ENCODE data around the gene CCNG1. TPM values are rescaled to one million over a fixed set of nuclear protein-coding genes. Genes with fewer than 3 reads are reported as not detected.
"Not testable (repeated sequence)": the region's sequence is repeated elsewhere in the genome, so short reads cannot be mapped to it uniquely, and the experiment has no call there.

Gene CCNG1
- total RNA-seq, 3 donors from 2014 or later = 138 to 190 (median 176) TPM

- no peak for DNase-seq
- no peaks in the 10 kb centered on the region for H3K36me3 ChIP-seq (ENCODE audit: low read depth)
- TF ChIP-seq CTCF (IDR thresholded peaks at IDR 0.05) = no peak
- H3K4me3 ChIP-seq = no peak overlapping the region
- no peaks in the 10 kb centered on the region for H3K4me1 ChIP-seq (ENCODE audit: low read depth)
- intact Hi-C loops (cut with DNase I, micrococcal nuclease) = no loop called here
- ATAC-seq = no peak
- H3K9me3 ChIP-seq = no peaks in the 10 kb centered on the region
Measured at GRCh38 chr5:163409384-163409783, 28.0 kb upstream of the CCNG1 start.

GRCh38 chr5:163410505-163410904 lies 26.9 kb upstream of the CCNG1 start:
- no peak for ATAC-seq
- Histone ChIP-seq H3K36me3 (ENCODE audit: low read depth) (no peaks in the 10 kb centered on the region), H3K9me3 (no peaks in the 10 kb centered on the region), H3K4me3 (no peak overlapping the region), H3K4me1 (ENCODE audit: low read depth) (no peaks in the 10 kb centered on the region)
- intact Hi-C loops (cut with DNase I, micrococcal nuclease) = no loop called here
- DNase-seq = no peak
- TF ChIP-seq CTCF (IDR thresholded peaks at IDR 0.05) = no peak

- intact Hi-C loops (cut with DNase I, micrococcal nuclease); H3K9me3 ChIP-seq; ATAC-seq; H3K4me1 ChIP-seq (ENCODE audit: low read depth); DNase-seq; H3K36me3 ChIP-seq (ENCODE audit: low read depth); H3K4me3 ChIP-seq: not testable (repeated sequence)
Measured at GRCh38 chr5:163415673-163416072, 21.7 kb upstream of the CCNG1 start.

GRCh38 chr5:163424836-163425235 lies 12.6 kb upstream of the CCNG1 start:
- Histone ChIP-seq H3K4me3 (no peak overlapping the region), H3K4me1 (ENCODE audit: low read depth) (no peaks in the 10 kb centered on the region), H3K9me3 (no peaks in the 10 kb centered on the region), H3K36me3 (ENCODE audit: low read depth) (no peaks in the 10 kb centered on the region)
- intact Hi-C loops (cut with DNase I, micrococcal nuclease) = no loop called here
- no peak for TF ChIP-seq CTCF (IDR thresholded peaks at IDR 0.05)
- ATAC-seq = no peak
- no peak for DNase-seq

DNA sequence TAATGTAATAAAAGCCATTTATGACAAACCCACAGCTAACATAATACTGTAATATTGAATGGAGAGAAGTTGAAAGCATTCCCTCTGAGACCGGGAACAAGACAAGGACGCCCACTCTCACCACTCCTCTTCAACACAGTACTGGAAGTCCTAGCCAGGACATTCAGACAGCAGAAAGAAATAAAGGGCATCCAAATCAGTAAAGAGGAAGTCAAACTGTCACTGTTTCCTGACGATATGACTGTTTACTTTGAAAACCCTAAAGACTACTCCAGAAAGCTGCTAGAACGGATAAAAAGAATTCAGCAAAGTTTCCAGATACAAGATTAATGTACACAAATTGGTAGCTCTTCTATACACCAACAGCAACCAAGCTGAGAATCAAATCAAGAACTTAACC lies 11.3 kb upstream of the CCNG1 start:
- H3K36me3 ChIP-seq (ENCODE audit: low read depth); H3K4me1 ChIP-seq (ENCODE audit: low read depth); DNase-seq; H3K4me3 ChIP-seq; H3K9me3 ChIP-seq; intact Hi-C loops (cut with DNase I, micrococcal nuclease); ATAC-seq: not testable (repeated sequence)

DNA sequence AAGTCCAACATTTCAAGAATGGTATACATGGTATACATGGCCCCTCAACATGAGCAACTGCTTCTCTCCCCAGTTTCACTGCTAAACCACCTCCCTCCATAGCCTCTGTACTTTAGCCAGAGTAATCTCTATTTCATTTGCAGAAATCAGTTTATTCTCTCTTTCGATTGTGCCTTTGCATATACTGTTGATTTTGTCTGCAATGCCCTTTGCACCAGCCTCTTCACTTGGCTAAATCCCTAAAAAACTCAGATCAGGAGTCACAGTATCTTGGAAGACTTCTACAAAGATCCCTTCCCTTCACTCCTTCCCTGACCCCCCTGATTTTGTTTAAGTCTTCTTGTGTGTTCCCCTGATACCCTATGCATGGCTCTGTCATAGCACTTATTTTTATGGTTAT lies 4.9 kb upstream of the CCNG1 start:
- TF ChIP-seq CTCF (IDR thresholded peaks at IDR 0.05) = no peak
- no peak overlapping the region for H3K4me3 ChIP-seq
- intact Hi-C loops (cut with DNase I, micrococcal nuclease) = no loop called here
- no peaks in the 10 kb centered on the region for H3K9me3 ChIP-seq
- H3K36me3 ChIP-seq (ENCODE audit: low read depth) = no peaks in the 10 kb centered on the region
- no peak for ATAC-seq
- H3K4me1 ChIP-seq (ENCODE audit: low read depth) = peaks cover 15% of the 10 kb centered on the region
- no peak for DNase-seq

- ATAC-seq (peak; percentile 49), DNase-seq (peak in 2 of 3 donors; percentile 38 to 61)
- H3K9me3 ChIP-seq = no peaks in the 10 kb centered on the region
- H3K4me3 ChIP-seq = no peak overlapping the region
- H3K4me1 ChIP-seq (ENCODE audit: low read depth) = peaks cover 16% of the 10 kb centered on the region
- intact Hi-C loops (cut with DNase I, micrococcal nuclease) = no loop called here
- no peak for TF ChIP-seq CTCF (IDR thresholded peaks at IDR 0.05)
- H3K36me3 ChIP-seq (ENCODE audit: low read depth) = no peaks in the 10 kb centered on the region
Measured at GRCh38 chr5:163433271-163433670, 4.1 kb upstream of the CCNG1 start.
